RWPE2 (cell line): ENCODE results near the gene AFAP1L2.

Experiments used
- ATAC-seq: fragments of 200-7000 bp; cut with Tn5 transposase; 3 replicates; pipeline ENCODE4 v1.9.1; 2021; ENCODE audit warnings: low read depth
- DNase-seq: peaks from one replicate; pipeline ENCODE4 v3.0.0-alpha.2; 2020; ENCODE audit warnings: low spot score
- H3K27ac ChIP-seq: fragments of 450-650 bp; 2 replicates; pipeline ENCODE4 v1.5.1; 2017; ENCODE audit warnings: mild to moderate bottlenecking; ENCODE audit not compliant: poor library complexity, severe bottlenecking
- H3K27me3 ChIP-seq: fragments of 250-450 bp; sonication (Bioruptor Pico); 2 replicates; pipeline ENCODE4 v1.5.1; 2021; ENCODE audit warnings: mild to moderate bottlenecking, moderate library complexity; ENCODE audit not compliant: insufficient read depth, poor library complexity, severe bottlenecking
- H3K36me3 ChIP-seq: fragments of 250-450 bp; sonication (Bioruptor Pico); 2 replicates; pipeline ENCODE4 v1.5.1; 2020; ENCODE audit warnings: low read depth, mild to moderate bottlenecking, moderate library complexity
- H3K4me1 ChIP-seq: fragments of 250-450 bp; sonication (Bioruptor Pico); 2 replicates; pipeline ENCODE4 v1.5.1; 2021; ENCODE audit warnings: mild to moderate bottlenecking, moderate library complexity; ENCODE audit not compliant: insufficient read depth, poor library complexity, severe bottlenecking
- H3K4me3 ChIP-seq: fragments of 250-450 bp; sonication (Bioruptor Pico); 2 replicates; pipeline ENCODE4 v1.5.1; 2021; ENCODE audit warnings: mild to moderate bottlenecking, moderate library complexity; ENCODE audit not compliant: severe bottlenecking
- H3K9me3 ChIP-seq: fragments of 250-450 bp; sonication (Bioruptor Pico); 2 replicates; pipeline ENCODE4 v1.5.1; 2021; ENCODE audit warnings: mild to moderate bottlenecking, moderate library complexity; ENCODE audit not compliant: severe bottlenecking
- CTCF ChIP-seq: fragments of 450-650 bp; IDR thresholded peaks from one replicate; pipeline ENCODE4 v1.5.1; 2017; ENCODE audit warnings: mild to moderate bottlenecking, moderate library complexity; ENCODE audit not compliant: poor library complexity, severe bottlenecking

The AFAP1L2 gene

GRCh38 chr10:114347791-114348190, 56.5 kb downstream of the AFAP1L2 start:
- Histone ChIP-seq H3K27ac (no peak overlapping the region), H3K9me3 (no peaks in the 10 kb centered on the region), H3K36me3 (no peaks in the 10 kb centered on the region), H3K4me3 (no peak overlapping the region), H3K4me1 (no peaks in the 10 kb centered on the region), H3K27me3 (no peaks in the 10 kb centered on the region)
- DNase-seq (no peak), ATAC-seq (no peak)
- TF ChIP-seq CTCF: no peak

GRCh38 chr10:114347241-114347640, 57.1 kb downstream of the AFAP1L2 start:
- no peaks in the 10 kb centered on the region for H3K4me1 ChIP-seq
- H3K27me3 ChIP-seq: no peaks in the 10 kb centered on the region
- H3K36me3 ChIP-seq: no peaks in the 10 kb centered on the region
- H3K9me3 ChIP-seq: no peaks in the 10 kb centered on the region
- DNase-seq (no peak), ATAC-seq (no peak)
- no peak overlapping the region for H3K27ac ChIP-seq
- no peak overlapping the region for H3K4me3 ChIP-seq
- no peak for TF ChIP-seq CTCF

GRCh38 chr10:114346176-114347031, 57.9 kb downstream of the AFAP1L2 start:
- DNase-seq (no peak), ATAC-seq (no peak)
- Histone ChIP-seq H3K4me3 (no peak overlapping the region), H3K27ac (no peak overlapping the region), H3K4me1 (no peaks in the 10 kb centered on the region), H3K9me3 (no peaks in the 10 kb centered on the region), H3K36me3 (no peaks in the 10 kb centered on the region), H3K27me3 (no peaks in the 10 kb centered on the region)
- no peak for TF ChIP-seq CTCF

GRCh38 chr10:114345701-114346100, 58.6 kb downstream of the AFAP1L2 start:
- H3K27ac ChIP-seq: no peak overlapping the region
- no peaks in the 10 kb centered on the region for H3K36me3 ChIP-seq
- TF ChIP-seq CTCF: no peak
- H3K9me3 ChIP-seq: no peaks in the 10 kb centered on the region
- H3K27me3 ChIP-seq: no peaks in the 10 kb centered on the region
- ATAC-seq (no peak), DNase-seq (no peak)
- H3K4me1 ChIP-seq: no peaks in the 10 kb centered on the region
- H3K4me3 ChIP-seq: no peak overlapping the region
